PC-9 (cell line): ENCODE results near the gene TGFBR2. TPM values are rescaled to one million over a fixed set of nuclear protein-coding genes. Genes with fewer than 3 reads are reported as not detected.

Source experiments
- BruUV-seq: library from RNA; stranded (reverse); fragments of 400-500 nt; replicated peaks from 2 replicates; lab custom pipeline; 2021; lab: Mats Ljungman, UMichigan
- CTCF ChIA-PET: fragments of 300-600 bp; sonication (Branson Sonifier 250); formaldehyde crosslinking; loops from one replicate; lab custom pipeline; 2022; ENCODE audit warnings: antibody characterized with exemption; lab: Charles Lee
- POLR2A ChIA-PET: fragments of 300-600 bp; sonication (Branson Sonifier 250); formaldehyde crosslinking; loops from one replicate; lab custom pipeline; 2022; ENCODE audit warnings: antibody characterized with exemption; ENCODE audit not compliant: unreplicated experiment; lab: Charles Lee
- DNase-seq, 2 experiments: peaks; one replicate each; pipeline versions ENCODE4 v3.0.0 to v3.0.0-alpha.2; 2015 to 2022; ENCODE audit warnings: mixed read lengths in 1 of 2
- H2AFZ ChIP-seq: fragments of 200-600 bp; sonication (generic); 2 replicates; pipeline ENCODE4 v1.8.1; 2017; ENCODE audit warnings: antibody characterized with exemption
- H3F3A ChIP-seq: fragments of 200-600 bp; sonication (generic); 2 replicates; pipeline ENCODE4 v1.8.1; 2017; ENCODE audit warnings: antibody characterized with exemption, mild to moderate bottlenecking, low read depth; ENCODE audit not compliant: insufficient read depth
- H3K27ac ChIP-seq: fragments of 200-600 bp; sonication (generic); 2 replicates; pipeline ENCODE4 v1.6.1; 2016; ENCODE audit warnings: mixed run types
- H3K27me3 ChIP-seq: fragments of 200-600 bp; sonication (generic); 2 replicates; pipeline ENCODE4 v1.6.1; 2016; ENCODE audit warnings: low read depth, mixed run types; ENCODE audit not compliant: insufficient read depth
- H3K36me3 ChIP-seq: fragments of 200-600 bp; sonication (generic); 2 replicates; pipeline ENCODE4 v1.6.1; 2016; ENCODE audit warnings: low read depth, mixed run types
- H3K4me1 ChIP-seq: fragments of 200-600 bp; sonication (generic); replicated peaks from 2 replicates; pipeline ENCODE4 v1.6.1; 2016; ENCODE audit warnings: mixed run types; ENCODE audit not compliant: insufficient read depth
- H3K4me2 ChIP-seq: fragments of 200-600 bp; sonication (generic); 2 replicates; pipeline ENCODE4 v1.6.1; 2017; ENCODE audit warnings: mixed run types
- H3K4me3 ChIP-seq: fragments of 200-600 bp; sonication (generic); 2 replicates; pipeline ENCODE4 v1.6.1; 2016; ENCODE audit warnings: mixed run types
- H3K79me2 ChIP-seq: fragments of 200-600 bp; sonication (generic); 2 replicates; pipeline ENCODE4 v1.6.1; 2017; ENCODE audit warnings: low read depth, mixed run types
- H3K9me2 ChIP-seq: fragments of 200-600 bp; sonication (generic); 2 replicates; pipeline ENCODE4 v1.8.1; 2017; ENCODE audit warnings: mild to moderate bottlenecking; ENCODE audit not compliant: insufficient read depth
- H3K9me3 ChIP-seq: fragments of 200-600 bp; sonication (generic); 2 replicates; pipeline ENCODE4 v1.8.1; 2016; ENCODE audit warnings: low read depth; ENCODE audit not compliant: insufficient read depth
- H4K20me1 ChIP-seq: fragments of 200-600 bp; sonication (generic); 2 replicates; pipeline ENCODE4 v1.8.1; 2017; ENCODE audit not compliant: insufficient read depth
- CTCF ChIP-seq: fragments of 200-600 bp; sonication (generic); conservative IDR thresholded peaks from 2 replicates; pipeline ENCODE4 v1.6.1; 2017; ENCODE audit warnings: mixed run types, antibody characterized with exemption, mild to moderate bottlenecking, moderate library complexity
- EZH2 ChIP-seq: fragments of 200-600 bp; sonication (generic); IDR thresholded peaks from 2 replicates; pipeline ENCODE4 v1.8.0; 2017; ENCODE audit warnings: antibody characterized with exemption, low read depth
- intact Hi-C: fragments of 100-400 bp; cut with micrococcal nuclease; formaldehyde crosslinking; loops from one replicate; pipeline ENCODE4 v1.10.0; 2022; ENCODE audit not compliant: unreplicated experiment
- total RNA-seq: library from RNA; stranded (reverse); gene quantifications from 2 replicates; pipeline ENCODE4 v1.2.3, GENCODE V29; 2021

The TGFBR2 gene
- total RNA-seq, 1 experiment from 2014 or later, result 33.6 TPM

- intact Hi-C loops, result no loop called here
- H3K79me2 ChIP-seq, result no peaks in the 10 kb centered on the region
- ChIA-PET POLR2A (no interaction called here), CTCF (no interaction called here)
- BruUV-seq, result no TSS peak
- no peaks in the 10 kb centered on the region for H3K9me3 ChIP-seq
- TF ChIP-seq EZH2 (no peak), CTCF (no peak)
- no peaks in the 10 kb centered on the region for H3K4me1 ChIP-seq
- H3F3A ChIP-seq, result no peaks in the 10 kb centered on the region
- no peaks in the 10 kb centered on the region for H3K36me3 ChIP-seq
- no peak overlapping the region for H3K4me2 ChIP-seq
- no peak overlapping the region for H3K4me3 ChIP-seq
- no peak overlapping the region for H3K27ac ChIP-seq
- H3K9me2 ChIP-seq, result no peaks in the 10 kb centered on the region
- H3K27me3 ChIP-seq, result no peaks in the 10 kb centered on the region
- H4K20me1 ChIP-seq, result no peaks in the 10 kb centered on the region
- DNase-seq, result no peak
- no peak overlapping the region for H2AFZ ChIP-seq
Measured at GRCh38 chr3:30567139-30567753, 39.2 kb upstream of the TGFBR2 start.

- no peaks in the 10 kb centered on the region for H3K9me2 ChIP-seq
- TF ChIP-seq EZH2, result no peak
- TF ChIP-seq CTCF, result no peak
- no TSS peak for BruUV-seq
- intact Hi-C loops, result no loop called here
- H4K20me1 ChIP-seq, result no peaks in the 10 kb centered on the region
- H3K9me3 ChIP-seq, result no peaks in the 10 kb centered on the region
- POLR2A ChIA-PET, result no interaction called here
- H3K27me3 ChIP-seq, result no peaks in the 10 kb centered on the region
- no peak overlapping the region for H2AFZ ChIP-seq
- no peak overlapping the region for H3K4me3 ChIP-seq
- H3F3A ChIP-seq, result no peaks in the 10 kb centered on the region
- no peak for DNase-seq
- no peak overlapping the region for H3K4me2 ChIP-seq
- no peak overlapping the region for H3K27ac ChIP-seq
- no peaks in the 10 kb centered on the region for H3K36me3 ChIP-seq
- H3K79me2 ChIP-seq, result no peaks in the 10 kb centered on the region
- H3K4me1 ChIP-seq, result no peaks in the 10 kb centered on the region
- CTCF ChIA-PET, result no interaction called here
Measured at GRCh38 chr3:30576946-30577345, 29.5 kb upstream of the TGFBR2 start.

GRCh38 chr3:30577788-30578187 is 28.6 kb upstream of the TGFBR2 start:
- Histone ChIP-seq H3K36me3 (no peaks in the 10 kb centered on the region), H3K9me2 (no peaks in the 10 kb centered on the region), H3K4me3 (no peak overlapping the region), H3K4me1 (no peaks in the 10 kb centered on the region), H2AFZ (no peak overlapping the region), H3K4me2 (no peak overlapping the region), H3K9me3 (no peaks in the 10 kb centered on the region), H3K79me2 (no peaks in the 10 kb centered on the region), H3K27ac (no peak overlapping the region), H4K20me1 (no peaks in the 10 kb centered on the region), H3K27me3 (no peaks in the 10 kb centered on the region), H3F3A (no peaks in the 10 kb centered on the region)
- intact Hi-C loops, result no loop called here
- CTCF ChIA-PET, result interaction anchor here (0.7 kb wide), 1 partner anchor 81 kb away, joined by 4 read pairs; no protein-coding TSS in a partner anchor
- no TSS peak for BruUV-seq
- TF ChIP-seq EZH2, result no peak
- TF ChIP-seq CTCF, result no peak
- POLR2A ChIA-PET, result no interaction called here
- DNase-seq, result no peak
